Measurements from ENCODE around the gene DNAH8.

Gene DNAH8

GRCh38 chr6:39048481-39049399 is 333.6 kb downstream of the DNAH8 start, which contains the start of gene GLP1R:
Gene GLP1R, plus strand, starts transcription at chr6:39048781. Its CDS starts 60 bp downstream, at chr6:39048841.
- no peak for DNase-seq (ENCODE audit: extremely low read depth in 1 of 2, low read depth in 1 of 2)

DNA sequence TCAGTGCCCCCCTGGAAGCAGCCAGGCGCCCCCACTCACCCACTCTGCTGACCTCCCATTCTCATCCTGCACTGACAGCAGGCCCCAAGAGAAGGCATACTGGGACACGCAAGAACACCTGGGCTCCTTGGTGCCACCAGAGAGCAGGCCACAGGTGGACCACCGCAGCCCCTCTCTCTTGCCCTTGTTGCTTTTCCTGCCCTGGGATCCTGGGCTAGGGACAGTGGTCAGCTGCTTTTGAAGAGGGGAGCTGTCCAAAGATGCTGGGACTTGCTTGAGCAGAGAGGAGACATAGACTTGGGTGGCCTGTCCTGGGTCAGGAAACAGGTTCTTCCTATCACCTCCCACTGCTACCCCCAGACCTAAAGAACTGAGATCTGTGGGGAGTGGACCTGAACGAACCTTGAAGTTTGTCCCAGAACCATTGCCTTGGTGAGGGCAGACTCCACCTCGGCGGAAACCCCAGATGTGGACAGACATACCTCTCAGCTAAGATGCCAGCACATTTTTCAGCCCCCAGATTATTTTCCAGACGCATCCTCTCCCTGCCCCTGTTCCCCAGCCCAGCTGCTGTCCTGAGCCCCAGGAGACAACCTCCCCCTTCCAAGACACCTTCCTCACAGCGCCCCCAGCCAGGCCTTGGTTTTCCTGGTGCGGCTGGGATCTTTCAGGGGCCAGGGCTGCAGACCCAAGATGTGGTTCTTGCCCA is 334.6 kb downstream of the DNAH8 start:
- no peak for DNase-seq (ENCODE audit: extremely low read depth in 1 of 2, low read depth in 1 of 2)

GRCh38 chr6:39050453-39051112 is 335.5 kb downstream of the DNAH8 start:
- no peak for DNase-seq (ENCODE audit: extremely low read depth in 1 of 2, low read depth in 1 of 2)

DNA sequence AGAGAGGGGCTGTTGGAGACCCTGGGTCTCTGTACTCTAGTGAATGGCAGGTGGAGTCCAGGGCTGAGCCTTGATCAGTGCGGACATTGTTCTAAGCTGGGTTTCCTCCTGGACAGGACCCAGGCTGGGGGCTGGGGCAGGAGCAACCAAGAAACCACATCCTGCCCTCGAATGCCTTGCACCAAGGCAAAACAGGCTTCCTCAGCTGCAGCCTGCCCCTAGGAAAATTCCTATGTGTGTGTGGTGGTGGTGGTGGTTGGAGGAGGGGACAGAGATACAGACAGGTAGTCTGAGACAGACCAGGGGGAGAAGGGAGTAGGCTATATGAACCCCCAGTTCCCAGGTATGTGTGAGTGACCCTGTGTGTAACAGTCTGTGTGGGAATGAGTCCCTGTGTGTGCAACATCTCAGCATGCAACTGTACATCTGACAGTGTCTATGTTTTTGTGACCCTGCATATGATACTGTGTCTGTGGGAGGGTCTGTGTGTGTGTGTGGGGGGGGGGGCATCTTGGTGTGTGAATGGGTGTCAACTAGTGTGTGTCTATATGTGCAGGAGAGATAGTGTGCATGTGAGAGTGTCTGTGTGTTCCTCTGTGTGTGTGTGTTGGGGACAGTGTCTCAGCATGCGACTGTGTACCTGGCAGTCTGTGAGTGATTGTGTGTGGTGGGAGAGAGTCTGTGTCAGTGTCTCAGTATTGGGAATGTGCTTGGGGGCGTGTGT is 336.4 kb downstream of the DNAH8 start:
- no peak for DNase-seq (ENCODE audit: extremely low read depth in 1 of 2, low read depth in 1 of 2)

DNA sequence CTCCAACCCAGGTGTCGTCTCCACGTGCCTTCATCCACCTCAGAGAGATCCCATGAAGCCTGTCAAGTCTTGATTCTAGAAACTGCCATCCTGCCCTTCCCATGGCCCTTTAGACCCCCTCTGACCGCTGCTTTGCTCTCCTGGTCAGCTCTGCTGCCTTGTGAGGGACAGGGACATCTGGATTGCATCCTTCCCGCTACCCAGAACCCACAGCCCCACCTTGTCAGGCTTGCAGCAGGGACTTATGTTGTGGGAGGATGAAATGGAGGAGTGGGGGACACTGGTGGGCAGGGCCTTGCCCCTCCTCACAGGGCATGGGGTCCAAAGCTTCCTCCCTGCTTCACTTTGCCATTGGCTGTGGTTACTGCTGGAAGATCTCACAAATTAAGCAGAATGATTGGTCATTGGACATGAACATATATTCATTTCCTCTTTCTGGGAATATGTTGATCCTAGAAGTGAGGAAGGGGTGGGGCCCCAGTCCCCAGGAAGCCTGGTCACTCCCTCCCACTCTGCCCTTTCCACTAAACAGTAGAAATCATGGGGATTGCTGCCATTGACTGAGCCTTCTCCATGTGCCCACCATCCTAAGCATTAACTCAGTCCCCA is 338.0 kb downstream of the DNAH8 start:
- DNase-seq (ENCODE audit: extremely low read depth in 1 of 2, low read depth in 1 of 2) = no peak

DNA sequence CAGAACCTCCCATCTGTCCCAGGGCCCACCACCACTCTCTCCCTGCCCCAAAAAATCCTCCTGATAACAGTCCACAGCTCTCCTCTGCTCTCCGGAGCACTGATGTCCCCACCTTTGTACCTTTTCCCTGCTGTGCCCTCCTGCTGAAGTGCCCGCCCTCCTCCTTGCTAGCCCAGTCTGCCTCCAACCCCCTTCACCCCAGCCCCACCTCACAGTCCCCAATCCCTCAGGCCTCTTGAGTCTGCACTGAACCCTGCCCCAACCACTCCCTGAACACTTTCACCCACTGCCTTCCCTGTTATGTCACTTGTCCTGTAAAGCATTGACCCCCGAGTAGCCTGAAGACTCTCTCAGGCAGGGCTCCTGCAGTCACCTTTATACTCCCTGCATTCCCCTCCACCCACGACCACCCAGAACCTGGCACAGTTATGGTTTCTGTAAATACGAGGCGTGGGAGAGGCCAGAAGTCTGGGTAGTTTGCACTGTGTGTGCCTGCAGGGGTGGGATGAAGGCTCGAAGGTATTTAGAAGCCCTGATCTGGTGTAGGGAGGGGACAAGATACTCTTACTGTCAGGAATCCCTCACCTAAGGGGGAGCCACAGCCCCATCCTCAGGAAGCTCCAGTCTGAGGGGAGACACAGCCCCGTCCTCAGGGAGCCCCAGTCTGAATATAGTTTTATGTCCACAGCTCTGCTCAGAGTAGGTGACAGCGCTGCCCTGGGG is 338.9 kb downstream of the DNAH8 start:
- DNase-seq (ENCODE audit: extremely low read depth in 1 of 2, low read depth in 1 of 2) = no peak

GRCh38 chr6:39054577-39055142 is 339.5 kb downstream of the DNAH8 start:
- DNase-seq (ENCODE audit: extremely low read depth in 1 of 2, low read depth in 1 of 2) = no peak

- no peak for DNase-seq (ENCODE audit: extremely low read depth in 1 of 2, low read depth in 1 of 2)
Observed at GRCh38 chr6:39055661-39056060, 340.6 kb downstream of the DNAH8 start.

DNA sequence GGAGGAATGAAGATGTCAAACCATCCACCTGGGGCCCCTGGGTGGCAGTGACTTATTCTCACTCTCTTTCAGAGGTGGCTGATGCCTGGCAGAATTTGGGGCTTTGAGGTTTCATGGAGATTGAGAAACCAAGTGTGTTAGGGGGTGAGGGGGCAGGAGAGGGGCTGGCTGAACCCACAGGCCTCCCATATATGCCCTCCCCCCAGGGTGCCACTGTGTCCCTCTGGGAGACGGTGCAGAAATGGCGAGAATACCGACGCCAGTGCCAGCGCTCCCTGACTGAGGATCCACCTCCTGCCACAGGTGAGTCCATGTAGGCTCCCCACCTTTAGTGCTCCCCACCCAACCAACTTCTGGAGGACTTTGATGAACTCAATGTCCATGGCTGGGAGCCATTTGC is 341.1 kb downstream of the DNAH8 start:
- no peak for DNase-seq (ENCODE audit: extremely low read depth in 1 of 2, low read depth in 1 of 2)

DNA sequence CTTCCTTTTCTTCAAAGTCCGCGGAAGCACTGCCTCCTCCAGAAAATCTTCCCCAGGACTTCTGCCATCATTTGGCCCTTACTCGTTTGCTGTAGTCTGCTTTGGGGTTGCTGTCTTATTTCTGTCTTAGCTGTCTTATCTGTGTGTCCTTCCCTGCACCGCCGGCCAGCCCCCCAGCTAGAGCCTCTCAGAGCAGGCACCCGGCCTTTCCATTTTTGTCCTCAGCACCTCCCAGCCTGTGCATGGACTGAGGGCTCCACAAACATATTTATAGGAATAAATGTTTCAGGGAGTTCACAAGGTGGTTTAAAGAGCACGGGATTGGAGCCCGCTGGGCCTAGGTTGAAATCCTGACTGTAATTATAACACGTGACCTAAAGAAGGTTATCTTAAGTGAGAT is 341.6 kb downstream of the DNAH8 start:
- no peak for DNase-seq (ENCODE audit: extremely low read depth in 1 of 2, low read depth in 1 of 2)

DNA sequence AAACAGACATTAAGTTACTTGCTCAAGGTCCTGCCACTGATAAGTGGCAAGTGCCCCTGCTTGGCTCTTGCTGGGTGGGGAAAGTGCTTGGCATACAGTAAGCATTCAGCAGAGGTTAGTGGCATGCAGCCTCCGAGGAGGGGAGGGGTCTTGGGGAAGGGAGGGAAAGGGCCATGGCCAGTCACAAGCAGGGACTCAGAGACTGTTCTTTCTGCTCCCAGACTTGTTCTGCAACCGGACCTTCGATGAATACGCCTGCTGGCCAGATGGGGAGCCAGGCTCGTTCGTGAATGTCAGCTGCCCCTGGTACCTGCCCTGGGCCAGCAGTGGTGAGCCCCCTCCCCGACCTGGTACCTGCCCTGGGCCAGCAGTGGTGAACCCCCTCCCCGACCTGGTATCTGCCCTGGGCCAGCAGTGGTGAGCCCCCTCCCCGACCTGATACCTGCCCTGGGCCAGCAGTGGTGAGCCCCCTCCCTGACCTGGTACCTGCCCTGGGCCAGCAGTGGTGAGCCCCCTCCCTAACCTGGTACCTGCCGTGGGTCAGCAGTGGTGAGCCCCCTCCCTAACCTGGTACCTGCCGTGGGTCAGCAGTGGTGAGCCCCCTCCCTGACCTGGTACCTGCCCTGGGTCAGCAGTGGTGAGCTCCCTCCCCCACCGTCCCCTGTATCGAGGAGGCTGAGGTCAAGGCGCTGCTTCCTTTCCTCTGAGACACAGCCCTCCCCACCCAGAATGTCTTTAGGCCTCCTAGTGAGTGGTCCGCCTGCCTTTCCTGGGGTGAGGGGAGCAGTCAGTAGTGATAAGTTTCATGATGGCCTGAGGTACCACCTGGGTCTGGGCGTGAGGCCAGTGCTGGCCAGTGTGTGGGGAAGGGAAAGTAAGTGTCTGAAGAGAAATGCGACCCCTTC is 342.4 kb downstream of the DNAH8 start:
- DNase-seq (ENCODE audit: extremely low read depth in 1 of 2, low read depth in 1 of 2) = no peak

- no peak for DNase-seq (ENCODE audit: extremely low read depth in 1 of 2, low read depth in 1 of 2)
Observed at GRCh38 chr6:39058471-39059147, 343.5 kb downstream of the DNAH8 start.

DNA sequence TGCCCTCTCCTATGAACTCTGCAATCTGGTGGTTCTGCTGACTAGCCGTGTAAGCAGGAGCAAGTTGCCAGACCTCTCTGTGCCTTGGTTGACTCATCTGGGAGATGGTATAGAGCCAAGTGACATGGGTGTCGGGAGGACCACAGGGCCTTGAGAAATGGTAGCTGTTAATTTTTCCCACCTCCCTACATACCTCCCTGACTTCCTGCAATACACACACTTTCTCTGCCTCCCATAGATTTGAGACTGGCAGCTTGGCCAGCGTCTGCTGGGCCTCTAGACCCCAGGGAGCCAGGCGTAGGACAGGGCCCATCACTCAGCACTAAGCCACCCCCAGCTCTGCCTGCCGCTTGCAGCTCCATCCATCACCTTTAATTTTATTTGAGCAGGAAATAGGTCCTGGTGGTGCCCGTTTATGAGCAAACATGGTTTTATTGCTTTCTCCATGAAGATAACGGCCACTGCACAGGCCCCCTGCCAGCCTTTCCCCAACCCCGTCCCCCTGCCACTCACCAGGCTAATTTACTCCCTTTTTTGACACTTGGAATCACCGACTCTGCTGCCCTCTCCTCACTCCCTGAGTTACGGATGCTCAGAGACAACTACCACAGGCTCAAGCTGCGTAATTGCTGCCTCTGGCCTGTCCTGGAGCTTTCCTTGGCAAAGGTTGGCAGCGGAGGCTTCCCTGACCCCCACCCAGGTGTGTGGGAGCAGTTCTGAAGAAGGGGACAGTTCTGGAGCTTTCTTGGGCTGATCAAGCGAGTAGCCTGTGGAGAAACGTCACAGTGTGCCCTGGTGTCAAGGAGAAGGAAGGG is 344.6 kb downstream of the DNAH8 start:
- no peak for DNase-seq (ENCODE audit: extremely low read depth in 1 of 2, low read depth in 1 of 2)

DNA sequence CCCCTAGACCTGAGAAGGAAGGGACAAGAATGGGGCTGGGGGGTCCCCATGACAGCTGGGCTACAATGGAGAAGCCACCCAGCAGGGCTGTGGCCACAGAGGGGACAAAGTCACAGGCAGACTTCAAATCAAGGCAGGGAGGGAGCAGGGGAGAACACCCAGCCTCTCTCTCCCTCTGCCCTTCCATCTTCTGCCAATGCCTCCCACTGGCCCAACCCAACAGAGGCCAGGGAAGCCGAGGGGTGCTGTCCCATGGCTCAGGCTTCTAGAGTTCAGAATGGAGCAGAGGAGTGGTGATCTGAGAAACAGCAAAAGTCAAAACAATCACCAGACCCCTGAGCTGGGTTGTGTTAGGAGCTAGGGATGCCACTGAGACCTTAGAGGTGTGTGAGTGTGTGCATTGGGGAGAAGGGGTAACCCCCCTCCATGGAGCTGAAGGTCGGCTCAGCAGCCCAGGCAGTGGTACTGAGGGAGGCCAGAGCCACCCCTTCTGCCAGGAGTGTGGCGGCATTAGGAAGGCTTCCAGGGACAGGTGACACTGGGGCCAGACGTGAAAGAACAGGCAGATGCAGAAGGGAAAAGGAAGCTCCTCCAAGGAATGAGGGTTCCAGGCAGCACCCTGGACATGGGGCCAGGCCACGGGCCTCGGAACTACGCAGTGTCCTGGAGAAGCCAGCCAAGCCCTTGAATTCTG is 345.5 kb downstream of the DNAH8 start:
- no peak for DNase-seq (ENCODE audit: extremely low read depth in 1 of 2, low read depth in 1 of 2)

GRCh38 chr6:39061182-39061581 is 346.1 kb downstream of the DNAH8 start:
- DNase-seq (ENCODE audit: extremely low read depth in 1 of 2, low read depth in 1 of 2) = no peak

DNA sequence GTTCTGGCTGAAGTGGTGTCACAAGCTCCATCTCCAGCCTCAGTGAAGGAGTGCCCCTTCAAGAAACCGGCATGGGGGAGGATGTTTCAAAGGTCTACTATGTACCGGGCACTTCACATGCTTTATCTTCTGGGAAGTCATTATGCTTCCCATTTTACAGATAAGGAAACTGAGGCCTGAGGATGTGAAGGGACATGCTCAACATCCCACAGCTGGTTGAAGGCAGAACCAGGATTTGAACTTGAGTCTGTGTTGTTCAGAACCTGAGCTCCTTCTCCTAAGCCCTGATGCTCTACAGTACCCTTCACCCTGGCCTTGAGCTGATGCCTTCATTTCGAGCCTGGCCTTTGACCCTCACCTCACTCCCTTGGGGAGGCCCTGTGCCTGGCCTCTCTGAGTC is 346.5 kb downstream of the DNAH8 start:
- DNase-seq (ENCODE audit: extremely low read depth in 1 of 2, low read depth in 1 of 2) = no peak

All from activated CD8-positive, alpha-beta memory T cell treated with anti-CD3 and anti-CD28 coated beads for 1 hour (primary cell).